Activated CD4-positive, alpha-beta T cell treated with anti-CD3 and anti-CD28 coated beads, Interleukin-2, Interleukin-4, amounts not matched to agents 100 ng/mL and 50 ng/mL, durations not matched to agents 16 hours and 8 hours (primary cell): ENCODE measurements around the gene NUP133.
"Not testable (repeated sequence)": the region's sequence is repeated elsewhere in the genome, so short reads cannot be mapped to it uniquely, and the experiment has no call there.

Source experiments
- DNase-seq: peaks from one replicate; pipeline ENCODE4 v3.0.0-alpha.2; 2020; ENCODE audit warnings: low spot score

NUP133 gene

DNA sequence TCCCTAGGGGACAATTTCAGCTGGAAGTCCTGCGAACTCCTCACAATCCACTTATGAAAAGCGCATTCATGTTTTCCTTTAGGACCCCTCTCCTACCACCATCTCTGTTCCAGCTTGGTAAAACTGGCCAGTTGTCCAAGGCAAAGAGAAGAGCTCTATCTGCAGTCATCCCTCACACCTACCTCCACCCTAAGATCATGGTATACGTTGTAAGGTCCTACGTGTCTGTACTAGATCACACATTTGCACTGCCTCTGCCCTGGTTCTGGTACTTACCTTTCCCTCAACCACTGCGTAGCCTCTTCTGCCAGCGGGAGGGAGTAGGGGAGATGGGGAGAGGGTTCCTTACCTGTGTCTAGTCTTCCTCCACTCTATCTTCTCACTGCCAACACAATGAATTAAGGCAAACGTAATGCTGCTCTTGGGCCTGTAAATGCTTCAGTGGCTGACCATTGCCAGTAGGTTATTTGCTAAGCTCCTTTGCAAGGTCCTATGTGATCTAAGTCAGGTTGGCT lies 739 bp upstream of the NUP133 start:
- no peak for DNase-seq

DNA sequence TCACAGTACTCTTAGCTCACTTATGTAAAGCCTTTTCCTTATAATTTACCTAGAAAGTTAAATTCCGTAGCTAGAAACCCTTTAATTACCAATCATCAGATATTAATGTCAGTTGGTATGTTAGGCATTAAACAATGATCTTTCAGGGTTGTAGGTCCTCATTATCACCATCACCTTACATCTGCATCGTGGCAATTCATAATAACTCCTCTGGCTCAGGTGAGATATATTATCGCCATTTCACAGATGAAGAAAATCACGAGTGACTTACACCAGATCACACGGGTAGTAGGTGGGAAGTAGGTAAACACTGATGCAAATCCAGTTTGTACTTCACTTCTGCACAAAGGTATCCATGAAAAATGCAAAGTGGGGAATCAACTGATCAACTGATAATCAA lies 639 bp downstream of the NUP133 start:
- DNase-seq = no peak

DNA sequence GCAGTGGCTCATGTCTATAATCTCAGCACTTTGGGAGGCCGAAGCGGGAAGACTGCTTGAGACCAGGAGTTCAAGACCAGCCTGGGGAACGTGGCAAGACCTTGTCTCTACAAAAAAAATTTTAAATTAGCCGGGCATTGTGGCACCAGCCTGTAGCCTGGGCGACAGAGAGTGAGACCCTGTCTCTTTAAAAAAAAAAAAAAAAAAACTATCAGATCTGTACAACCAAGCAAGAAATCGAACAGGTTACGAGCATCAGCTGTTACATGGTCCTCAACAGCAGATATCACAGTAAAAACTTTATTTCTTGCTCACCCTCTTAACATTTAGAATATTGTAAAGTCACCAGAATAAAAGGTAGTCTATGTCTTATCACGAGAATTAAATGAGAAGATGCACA lies 1.5 kb downstream of the NUP133 start:
- DNase-seq = no peak

DNA sequence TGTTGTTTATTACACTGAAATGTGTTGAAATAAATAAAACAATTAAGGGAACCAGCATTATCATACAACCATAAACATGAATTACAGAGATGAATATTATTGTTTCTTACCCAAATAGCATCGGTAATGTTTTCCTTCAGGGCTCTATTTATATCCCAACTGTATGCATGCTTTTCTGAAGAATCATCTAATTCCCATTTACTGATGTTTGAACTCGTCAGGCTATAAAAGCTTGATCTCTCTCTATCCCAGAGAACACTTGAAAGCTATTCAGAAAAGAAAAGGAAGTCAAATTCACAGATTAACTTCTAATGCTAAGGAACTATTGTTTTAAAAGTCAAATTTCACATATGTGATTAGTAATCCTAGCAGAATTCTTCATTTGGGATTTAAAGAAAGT lies 12.4 kb downstream of the NUP133 start:
- DNase-seq = no peak

DNA sequence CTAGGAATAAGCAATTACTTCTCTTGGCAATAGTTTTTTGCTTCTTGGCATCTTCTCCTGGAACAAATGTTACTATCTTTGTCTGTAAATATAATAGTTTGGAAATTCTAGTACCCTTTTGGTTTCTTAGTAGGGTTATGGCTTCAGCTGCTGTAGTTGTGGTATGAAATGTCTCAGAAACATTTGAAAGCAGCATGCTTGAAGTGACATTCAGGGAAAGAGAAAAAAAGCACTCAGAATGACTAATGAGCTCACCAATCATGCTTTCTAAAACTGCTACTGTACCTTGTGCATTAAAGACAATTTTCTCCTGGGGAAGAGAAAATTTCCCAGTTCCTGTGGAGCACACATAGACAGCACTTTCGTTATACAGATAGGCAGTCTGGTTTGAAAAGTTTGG lies 21.0 kb downstream of the NUP133 start:
- DNase-seq = no peak

DNA sequence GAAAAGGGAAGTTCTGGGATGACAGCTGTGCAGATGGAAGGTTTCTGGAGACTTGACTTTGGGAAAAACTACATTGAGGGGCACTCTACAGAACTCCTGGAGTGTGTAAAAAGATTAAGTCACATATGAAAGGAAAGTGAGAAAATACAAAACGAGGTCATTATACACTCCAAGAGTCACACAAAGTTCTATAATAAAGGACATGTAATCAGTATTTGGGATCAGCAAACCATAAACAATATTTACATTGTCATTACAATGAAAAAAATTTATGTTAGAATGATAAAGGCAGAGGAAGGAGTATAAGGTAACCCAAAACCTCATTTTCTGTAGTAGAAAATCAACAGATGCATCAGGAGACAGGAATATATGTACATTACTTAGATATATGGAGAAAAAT lies 22.8 kb downstream of the NUP133 start:
- DNase-seq = no peak

DNA sequence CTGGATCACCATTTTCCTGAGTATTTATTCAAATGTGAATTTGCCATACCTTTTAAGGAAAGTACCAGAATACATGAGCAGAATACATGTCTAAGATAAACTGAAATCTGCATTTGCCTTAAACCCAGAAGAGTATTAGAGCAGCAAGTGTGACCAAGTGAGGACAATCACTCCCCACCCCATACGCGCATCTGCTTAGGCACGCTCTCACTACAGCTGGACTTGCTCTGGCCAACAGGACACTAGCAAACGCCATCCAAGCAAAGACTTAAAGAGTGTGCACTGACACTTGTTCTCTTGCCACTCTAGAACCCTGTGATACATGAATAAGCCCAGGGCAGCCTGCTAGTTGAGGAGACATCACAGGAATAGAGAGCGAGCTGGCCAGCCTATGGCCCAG lies 25.6 kb downstream of the NUP133 start:
- no peak for DNase-seq

DNA sequence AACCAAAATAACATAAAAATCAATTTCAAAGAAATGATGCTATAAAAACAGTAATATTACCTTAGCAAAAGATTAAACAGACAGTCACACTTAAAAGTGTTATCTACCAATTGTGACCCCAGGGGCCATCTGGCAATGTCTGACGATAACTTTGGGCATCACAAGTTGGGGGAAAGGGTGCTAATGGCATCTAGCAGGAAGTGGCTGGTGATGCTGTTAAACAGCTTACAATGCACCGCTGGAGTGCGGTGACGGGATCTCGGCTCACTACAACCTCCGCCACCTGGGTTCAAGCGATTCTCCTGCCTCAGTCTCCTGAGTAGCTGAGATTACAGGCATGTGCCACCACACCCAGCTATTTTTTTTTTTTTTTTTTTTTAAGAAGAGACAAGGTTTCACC lies 27.6 kb downstream of the NUP133 start:
- DNase-seq = no peak

DNA sequence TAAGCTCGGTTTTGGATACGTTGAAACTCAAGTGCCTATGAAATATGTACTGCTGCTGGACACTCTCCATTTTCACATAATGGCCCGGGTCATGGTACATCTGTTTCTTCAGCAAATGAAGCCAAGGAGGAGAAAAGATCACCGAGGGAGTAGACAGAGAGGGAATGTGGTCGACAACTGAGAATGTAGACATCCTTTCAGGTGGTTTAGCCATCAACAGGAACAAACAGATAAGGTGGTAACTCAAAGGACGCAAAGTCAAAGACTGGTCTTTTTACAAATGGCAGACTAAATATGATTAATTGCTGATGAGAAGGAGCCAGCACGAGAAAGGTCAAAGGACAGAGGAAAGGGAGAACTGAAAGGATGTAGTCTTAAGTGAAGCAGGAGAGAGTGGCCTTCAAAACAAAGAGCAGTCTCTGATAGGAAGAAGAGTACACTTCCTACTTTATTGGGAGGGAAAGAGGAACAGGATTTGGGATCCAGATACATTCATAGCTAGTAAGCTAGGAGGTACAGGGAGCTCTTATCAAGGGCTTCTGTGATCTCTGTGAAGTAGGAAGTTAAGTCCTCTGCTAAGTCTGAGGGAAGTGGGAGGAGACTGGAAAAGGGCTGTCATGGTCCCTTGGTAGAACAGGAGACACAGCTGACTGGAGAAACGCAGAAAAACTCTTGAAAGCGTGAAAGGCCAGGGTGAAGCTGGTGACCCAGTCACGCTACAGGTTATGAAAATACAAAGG lies 28.3 kb downstream of the NUP133 start:
- DNase-seq = no peak

DNA sequence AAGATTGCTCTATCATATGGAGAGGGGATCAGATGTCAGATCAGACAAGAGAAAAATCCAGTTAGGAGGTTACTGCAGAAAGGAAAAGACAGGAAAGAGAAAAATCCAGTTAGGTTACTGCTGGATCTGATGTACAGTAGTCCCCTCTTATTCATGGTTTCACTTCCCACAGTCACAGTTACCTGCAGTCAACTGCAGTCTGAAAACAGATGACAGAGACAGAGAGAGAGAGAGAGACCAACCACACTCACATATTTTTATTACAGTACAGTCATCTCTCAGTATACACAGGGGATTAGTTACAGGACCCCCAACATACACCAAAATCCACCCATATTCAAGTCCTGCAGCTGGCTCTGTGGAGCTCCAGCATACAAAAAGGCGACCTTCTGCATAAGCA lies 29.3 kb downstream of the NUP133 start:
- DNase-seq = no peak

DNA sequence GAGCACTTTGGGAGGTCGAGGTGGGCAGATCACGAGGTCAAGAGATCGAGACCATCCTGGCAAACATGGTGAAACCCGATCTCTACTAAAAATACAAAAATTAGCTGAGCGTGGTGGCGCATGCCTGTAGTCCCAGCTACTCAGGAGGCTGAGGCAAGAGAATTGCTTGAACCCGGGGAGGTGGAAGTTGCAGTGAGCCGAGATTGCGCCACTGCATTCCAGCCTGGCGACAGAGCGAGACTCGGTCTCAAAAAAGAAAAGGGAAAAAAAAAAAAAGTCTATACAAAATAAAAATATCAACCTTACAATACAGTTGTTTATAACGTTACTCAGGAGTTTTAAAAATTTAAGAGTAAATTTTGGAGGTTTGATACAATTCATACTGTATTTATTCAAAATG lies 32.3 kb downstream of the NUP133 start:
- DNase-seq = not testable (repeated sequence)

DNA sequence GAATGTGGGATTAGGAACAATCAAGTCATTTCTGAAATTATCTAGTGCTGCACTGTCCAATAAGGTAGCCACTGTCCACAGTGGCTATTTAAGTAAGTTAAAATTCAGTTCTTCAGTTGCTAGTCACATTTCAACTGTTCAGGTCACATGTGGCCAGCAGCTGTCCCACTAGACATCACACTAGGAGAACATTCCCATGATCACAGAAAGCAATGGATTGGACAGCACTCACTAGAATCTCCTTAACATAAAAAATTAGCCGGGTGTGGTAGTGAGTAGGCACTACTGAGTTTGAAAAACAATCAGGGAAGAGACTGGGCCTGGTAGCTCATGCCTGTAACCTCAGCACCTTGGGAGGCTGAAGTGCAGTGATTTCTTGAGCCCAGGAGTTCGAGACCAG lies 33.6 kb downstream of the NUP133 start:
- DNase-seq = no peak

DNA sequence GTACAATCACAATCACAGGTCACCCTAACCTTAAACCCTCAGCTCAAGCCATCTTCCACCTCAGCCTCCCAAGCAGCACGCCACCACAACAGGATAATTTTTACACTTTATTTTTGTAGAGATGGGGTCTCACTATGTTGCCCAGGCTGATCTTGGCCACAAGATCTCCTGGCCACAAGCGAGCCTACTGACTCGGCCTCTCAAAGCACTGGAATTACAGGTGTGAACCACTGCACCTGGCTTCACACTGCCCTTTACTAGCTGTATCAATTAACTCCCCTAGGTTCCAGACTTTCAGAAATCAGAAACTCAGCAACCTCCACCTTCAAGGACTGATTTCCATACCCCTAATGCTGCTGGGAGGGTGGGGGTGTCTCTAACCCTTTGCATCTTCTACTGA lies 37.0 kb downstream of the NUP133 start:
- DNase-seq = no peak

DNA sequence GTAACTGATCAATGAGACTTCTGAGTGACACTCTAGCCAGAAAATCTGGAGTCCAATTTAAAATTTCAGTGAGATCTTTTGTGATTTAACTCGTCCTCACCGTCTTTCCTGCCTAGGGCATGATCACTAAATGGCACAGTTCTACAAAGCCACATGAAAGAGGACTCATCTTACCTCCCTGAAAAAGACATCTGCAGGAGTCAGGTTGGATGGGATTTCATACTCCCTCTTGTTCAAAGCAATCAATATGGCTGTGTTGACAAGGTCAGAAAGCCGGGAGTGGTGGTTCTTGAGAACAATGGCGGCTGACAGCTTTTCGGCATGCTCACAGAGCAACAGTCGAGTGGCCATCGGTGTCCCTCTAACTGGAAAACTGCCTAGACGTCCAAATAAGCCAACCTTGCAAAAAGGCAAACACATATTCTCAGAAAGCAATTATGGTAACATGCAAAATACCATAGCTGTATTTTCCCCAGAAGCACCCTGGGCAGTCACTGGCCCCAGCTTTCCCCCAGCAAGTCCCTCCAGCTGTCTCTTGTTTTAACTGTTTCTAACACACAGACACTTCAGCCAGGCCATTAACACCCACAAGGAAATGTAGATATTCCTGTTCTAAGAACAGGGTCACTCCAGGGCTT lies 37.6 kb downstream of the NUP133 start:
- no peak for DNase-seq

DNA sequence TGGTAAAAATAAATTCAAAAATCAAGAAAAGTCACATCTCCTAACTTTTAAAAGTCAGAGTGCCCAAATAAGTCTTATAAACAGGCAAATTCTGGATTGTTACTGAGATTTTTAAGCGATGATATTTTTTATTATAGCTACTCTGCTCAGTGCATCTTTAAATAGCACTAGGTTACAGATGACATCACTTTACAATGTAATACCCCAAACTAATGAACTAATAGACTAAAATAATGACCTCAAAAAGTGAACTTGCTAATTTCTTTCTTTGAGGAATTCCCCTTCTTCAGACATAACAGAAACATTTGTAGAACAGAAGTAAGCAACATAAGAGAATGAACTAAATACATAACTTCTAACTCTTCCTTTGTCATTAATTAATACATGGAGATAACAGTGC lies 41.3 kb downstream of the NUP133 start:
- no peak for DNase-seq

DNA sequence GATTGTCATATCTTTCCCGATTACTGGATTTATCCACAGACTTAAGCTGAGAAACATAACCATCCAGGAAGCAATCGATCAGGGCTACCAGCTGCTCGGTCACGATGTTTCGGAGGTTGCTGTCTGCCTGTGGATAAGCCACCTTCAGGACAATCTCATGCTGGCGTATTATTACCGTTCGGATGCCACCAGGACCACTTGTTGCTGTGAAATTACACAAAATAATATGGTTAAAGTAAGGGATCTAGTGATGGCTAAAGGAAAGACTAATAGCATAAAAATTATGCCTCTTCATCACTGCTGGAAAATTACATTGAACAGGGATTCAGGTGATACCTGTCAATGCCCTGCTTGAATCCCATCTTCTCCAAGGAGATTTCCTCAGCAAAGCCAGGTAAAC lies 43.5 kb downstream of the NUP133 start:
- DNase-seq = no peak

DNA sequence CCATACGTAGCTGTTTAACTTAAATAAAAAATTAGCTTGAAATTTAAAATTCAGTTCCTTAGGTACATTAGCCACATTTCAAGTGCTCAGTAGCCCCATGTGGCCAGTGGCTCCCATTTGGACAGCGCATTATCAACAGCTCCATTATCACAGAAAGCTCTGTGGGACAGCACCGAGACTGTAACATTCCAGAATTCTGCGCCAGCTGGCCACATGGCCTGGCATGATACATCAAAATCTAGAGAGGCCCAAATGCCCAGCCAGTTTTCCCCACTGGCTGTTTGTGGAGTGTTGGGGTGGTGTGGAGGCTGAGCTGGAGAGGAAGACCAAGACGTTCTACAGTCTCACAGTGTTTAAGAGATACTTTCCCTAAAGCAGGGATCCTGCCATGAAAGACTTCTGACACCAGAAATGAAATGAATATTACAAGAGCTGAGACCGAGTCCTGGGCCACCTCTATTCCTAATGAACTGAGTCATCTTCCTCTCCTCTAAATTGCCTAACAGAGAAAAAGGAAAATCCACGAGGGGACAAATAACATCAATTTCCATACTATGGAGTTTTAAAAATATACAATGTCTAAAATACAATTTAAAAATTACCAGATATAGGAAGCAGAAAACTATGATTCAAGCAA lies 47.0 kb downstream of the NUP133 start:
- DNase-seq = no peak

DNA sequence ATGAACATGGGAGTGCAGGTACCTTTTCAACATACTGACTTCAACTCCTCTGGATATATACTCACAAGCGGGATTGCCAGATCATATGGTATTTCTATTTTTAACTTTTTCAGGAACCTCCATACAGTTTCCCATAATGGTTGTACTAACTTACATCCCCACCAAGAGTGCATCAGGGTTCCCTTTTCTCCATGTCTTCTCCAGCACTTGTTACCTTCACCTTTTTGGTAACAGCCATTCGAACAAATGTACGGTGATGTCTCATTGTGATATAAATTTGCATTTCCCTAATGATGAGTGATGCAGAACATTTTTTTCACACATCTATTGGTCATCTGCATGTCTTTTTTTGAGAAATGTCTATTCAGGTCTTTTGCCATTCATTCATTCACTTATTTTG lies 48.3 kb downstream of the NUP133 start:
- DNase-seq = no peak

DNA sequence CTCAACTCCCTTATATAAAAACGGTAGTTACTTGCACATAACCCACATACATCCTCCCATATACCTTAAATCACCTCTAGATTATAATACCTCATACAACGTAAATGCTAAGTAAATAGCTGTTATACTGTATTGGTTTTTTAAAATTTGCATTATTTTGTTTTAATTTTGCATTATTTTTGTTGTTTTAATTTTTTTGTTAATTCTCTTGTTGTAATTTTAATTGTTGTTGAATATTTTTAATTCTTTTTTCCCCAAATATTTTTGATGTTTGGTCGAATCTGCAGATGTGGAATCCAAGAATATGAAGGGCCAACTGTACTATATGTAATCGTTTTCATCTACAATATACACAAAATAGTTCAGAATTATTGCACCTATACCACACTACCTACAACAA lies 50.7 kb downstream of the NUP133 start:
- no peak for DNase-seq

DNA sequence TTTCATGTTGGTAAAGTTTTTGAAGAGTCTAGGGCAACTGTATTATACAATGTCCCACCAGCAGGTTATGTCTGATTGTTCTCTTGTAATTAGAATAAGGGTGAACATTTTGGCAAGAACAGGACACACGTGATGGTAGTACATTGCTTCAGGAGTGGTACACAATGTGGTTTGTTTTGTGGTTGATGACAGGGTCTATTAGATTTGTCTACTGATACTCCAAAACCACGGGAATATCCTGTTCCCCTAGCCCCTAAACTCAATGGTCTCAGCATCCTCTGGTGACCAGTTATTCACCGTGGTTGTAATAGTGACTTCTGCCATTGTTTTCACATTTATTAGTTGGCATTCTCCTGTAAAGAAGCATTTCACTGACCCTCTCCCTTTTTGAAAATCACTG lies 52.1 kb downstream of the NUP133 start:
- no peak for DNase-seq

DNA sequence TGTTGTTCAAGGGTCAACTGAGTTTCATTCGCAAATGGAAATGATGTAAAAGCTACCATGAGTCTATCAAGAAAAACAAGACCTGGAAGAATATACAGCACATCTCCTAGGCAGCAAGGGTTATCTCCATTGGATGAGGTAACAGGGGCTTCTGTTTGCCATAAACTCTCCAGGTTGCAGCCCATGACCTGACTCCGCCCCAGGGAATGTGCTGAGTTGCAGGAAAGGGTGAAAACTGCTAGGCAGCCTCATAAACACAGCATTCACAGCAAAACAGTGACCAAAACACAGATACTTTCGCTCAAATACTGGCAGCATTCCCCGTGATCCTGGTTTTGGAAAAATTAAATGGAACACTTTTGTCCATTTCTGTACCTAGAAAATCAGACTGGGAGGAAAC lies 54.1 kb downstream of the NUP133 start:
- DNase-seq = no peak

DNA sequence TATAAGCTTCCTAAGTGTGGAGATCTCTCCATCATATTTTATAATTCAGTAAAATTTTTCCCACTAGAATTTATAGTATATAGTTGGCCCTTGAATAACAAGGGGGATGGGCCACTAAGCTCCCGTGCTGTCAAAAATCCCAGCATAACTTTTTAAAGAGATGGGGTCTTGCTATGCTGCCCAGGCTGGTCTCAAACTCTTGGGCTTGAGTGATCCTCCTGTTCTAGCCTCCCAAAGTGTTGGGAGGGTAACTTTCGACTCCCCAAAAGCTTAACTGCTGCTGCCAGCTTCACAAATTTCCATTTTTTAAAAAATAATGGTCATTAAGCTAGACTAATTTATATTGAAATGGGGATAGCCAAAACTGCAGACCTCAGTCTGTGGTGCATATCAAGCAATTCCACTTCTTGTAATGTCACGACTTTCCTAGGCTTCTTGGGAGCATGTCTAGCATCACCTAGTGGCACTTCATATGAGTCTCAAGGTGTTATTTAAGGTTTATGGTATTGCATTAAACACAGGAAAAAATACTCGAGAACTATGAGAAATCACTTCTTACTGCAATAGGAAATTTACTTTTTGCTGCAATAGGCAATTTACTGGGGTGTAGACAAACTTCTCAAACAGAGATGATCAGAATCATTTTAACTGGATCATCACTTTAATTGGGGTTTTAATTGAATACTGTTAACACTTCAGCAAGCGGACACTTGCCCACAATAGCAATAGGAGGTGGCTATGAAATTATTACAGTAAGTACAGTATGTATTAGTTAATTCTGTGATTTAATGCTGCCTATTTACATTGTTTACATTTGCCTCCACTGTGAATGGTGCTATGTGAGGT lies 55.0 kb downstream of the NUP133 start:
- no peak for DNase-seq

DNA sequence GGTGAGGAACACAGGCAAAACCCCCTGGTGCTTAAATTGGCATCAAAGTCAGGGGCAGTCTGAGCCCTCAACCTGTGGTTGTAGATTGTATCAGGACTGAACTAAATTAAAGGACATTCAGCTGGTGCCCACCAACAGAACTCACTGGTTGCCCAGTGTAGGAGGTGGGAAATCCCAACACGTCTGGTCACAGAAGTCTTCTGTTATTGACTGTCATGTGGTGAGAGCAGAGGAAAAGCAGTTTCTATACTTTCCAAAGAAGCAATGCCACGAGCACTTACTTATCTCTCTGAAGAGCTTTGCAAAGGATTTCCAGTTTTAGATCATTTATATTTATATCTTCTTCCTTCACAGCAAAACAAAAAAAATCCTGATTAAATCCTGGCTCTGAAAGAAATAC lies 59.3 kb downstream of the NUP133 start:
- no peak for DNase-seq
